Neural progenitor cell (in vitro differentiated cells): ENCODE results near the gene CRIM1.

ENCODE experiments used
- CTCF ChIP-seq: fragments of 200-600 bp; sonication (generic); IDR thresholded peaks from 2 replicates; pipeline ENCODE4 v1.5.1; 2017; ENCODE audit warnings: antibody characterized with exemption, mild to moderate bottlenecking
- EZH2 ChIP-seq: fragments of 200-600 bp; sonication (generic); IDR thresholded peaks from 2 replicates; pipeline ENCODE4 v1.6.1; 2017; ENCODE audit warnings: antibody characterized with exemption, mild to moderate bottlenecking, moderate library complexity
- EZH2phosphoT487 ChIP-seq: fragments of 200-600 bp; sonication (generic); IDR thresholded peaks from 2 replicates; pipeline ENCODE4 v1.6.1; 2017; ENCODE audit warnings: antibody characterized with exemption

- TF ChIP-seq CTCF (no peak), EZH2 (no peak), EZH2phosphoT487 (no peak)
Observed at GRCh38 chr2:36444216-36444936, 88.8 kb downstream of the CRIM1 start.
